HG03521 (cell line): Measurements from ENCODE around the gene PKDCC.

Experiments
- ATAC-seq: cut with Tn5 transposase; IDR thresholded peaks from one replicate; pipeline ENCODE4 v1.9.1; 2021; ENCODE audit warnings: mild to moderate bottlenecking, moderate library complexity; ENCODE audit not compliant: unreplicated experiment

PKDCC gene

DNA sequence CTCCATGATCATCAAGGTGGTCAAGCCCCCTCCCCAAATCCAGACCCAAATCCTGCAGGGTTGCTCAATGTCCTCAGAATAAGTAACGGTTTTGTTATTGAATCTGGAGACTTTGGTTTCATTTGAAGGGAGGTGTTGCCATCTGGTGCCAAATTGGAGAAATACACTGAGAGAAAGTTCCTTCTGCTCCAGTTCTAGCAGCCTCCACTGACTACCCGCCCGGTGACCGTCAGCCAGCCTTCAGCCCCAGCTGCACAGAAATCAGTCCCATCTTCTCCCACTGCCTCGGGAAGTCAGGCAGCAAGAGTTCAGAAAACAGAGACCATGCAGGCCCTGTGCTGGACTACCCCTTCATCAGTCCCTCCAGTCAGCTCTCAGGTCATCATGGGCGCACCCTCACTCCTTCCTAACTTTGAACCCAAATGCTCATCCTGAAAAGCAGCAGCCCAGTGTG, 38.7 kb downstream of the PKDCC start:
- no peak for ATAC-seq

DNA sequence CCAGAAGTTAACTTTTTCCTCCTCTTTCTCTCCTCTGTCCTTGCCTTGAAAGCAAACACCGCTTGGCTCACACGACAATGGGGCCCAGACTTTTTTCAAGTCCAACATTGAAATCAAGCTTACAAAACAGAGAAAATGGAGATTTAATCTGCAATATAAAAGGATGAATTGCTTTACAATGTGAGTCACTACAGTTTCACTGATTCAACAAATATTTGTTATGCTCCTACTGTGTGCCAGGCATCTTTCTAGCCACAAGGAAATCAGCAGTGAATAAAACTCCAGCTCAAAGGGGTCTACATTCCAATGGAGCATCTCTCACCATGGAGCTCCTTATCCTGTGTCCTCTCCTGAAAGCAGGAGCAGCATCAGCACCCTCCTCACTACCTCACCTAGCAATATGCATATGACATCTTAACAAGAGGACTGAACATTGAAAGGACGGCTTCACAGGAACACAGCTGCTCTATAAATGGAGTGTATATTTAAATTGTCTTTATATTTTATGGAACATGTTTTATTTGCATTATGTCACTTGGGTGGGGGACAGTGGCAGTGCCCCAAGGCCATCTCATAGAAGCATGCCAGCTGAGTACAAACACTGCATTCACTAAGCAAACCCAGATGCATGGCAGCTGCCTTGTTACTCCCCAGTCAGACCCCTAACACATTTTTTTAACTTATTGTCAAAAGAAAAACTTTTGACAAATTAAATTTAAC, 39.5 kb downstream of the PKDCC start:
- no peak for ATAC-seq

DNA sequence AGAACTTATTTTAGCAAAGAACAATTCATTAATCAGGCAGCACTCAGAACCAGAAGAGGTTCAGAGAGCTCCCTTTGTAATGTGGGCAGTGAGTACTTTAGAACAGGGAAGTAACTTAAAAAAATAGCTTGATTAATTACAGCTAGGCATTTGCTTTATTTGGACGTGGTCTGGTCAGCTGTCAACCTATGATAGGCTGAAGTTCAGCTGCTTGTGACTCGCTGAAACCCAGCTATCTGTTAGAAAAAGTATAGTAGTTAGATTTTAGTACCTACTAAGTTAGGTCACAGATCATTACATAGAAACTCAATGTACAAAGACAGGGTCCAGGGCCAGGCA, 40.0 kb downstream of the PKDCC start:
- ATAC-seq: no peak

DNA sequence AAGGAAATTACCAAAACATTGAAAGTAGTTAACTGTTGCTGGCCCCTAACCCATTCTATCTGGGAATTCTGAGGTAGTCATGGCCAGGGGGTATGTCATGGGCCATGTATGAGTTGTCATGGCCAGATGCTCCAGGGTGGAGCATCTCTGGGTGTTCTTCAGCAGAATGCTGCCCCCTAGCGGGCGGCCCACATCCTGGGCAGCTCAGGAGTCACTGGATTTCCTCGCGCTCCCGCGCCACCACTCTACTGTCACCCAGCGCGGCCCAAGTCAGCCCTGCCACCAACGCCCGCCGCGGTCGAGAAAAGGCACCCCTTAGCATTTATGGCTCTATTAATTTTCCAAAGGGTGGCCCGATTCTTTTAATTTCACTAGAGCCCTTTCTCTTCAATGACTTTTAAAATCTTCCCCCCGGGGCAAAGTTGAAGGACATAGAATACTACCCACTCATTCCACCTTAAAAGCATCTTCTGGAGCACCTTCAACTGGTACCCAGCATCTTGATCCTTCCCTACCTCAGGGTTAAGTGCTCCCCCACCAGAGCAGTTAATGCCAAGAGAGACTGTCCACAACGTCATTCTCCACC, 41.6 kb downstream of the PKDCC start:
- peak; percentile 88 for ATAC-seq

DNA sequence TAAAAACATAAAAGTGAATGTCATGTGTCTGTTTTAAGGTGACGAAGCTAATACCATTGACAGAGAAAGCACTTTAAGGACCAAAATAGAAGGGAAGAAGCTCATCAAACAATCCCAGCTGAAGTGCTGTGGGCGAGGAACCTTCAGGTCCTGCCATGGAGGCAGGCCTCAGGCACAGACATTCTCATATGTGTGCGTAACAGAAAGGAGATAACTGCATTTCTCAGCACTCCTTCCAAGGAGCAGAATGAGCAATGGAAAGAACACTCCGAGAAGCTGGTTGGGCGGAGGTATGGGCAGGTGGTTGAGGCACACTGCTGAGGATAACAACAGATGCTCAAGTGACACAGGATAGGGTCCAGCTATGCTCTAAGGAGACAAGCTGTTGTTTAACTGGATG, 42.4 kb downstream of the PKDCC start:
- no peak for ATAC-seq

DNA sequence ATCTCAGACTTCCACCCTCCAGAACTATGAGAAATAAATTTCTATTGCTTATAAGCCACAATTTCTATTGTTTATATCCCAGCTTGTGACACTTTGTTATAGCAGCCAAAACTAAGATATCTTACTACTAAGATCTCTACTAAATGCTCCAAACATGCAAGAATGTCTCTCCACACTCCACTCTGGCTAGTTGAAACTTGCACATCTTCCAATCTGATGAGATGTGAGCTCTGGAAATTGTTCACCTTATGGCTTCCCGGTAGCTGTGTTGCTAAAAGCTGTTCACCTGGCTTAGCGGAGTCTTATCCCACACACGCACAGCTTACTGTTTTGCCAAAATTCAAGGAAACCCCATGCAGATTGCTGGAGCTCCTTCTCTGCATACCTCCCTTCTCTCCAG, 43.9 kb downstream of the PKDCC start:
- no peak for ATAC-seq

DNA sequence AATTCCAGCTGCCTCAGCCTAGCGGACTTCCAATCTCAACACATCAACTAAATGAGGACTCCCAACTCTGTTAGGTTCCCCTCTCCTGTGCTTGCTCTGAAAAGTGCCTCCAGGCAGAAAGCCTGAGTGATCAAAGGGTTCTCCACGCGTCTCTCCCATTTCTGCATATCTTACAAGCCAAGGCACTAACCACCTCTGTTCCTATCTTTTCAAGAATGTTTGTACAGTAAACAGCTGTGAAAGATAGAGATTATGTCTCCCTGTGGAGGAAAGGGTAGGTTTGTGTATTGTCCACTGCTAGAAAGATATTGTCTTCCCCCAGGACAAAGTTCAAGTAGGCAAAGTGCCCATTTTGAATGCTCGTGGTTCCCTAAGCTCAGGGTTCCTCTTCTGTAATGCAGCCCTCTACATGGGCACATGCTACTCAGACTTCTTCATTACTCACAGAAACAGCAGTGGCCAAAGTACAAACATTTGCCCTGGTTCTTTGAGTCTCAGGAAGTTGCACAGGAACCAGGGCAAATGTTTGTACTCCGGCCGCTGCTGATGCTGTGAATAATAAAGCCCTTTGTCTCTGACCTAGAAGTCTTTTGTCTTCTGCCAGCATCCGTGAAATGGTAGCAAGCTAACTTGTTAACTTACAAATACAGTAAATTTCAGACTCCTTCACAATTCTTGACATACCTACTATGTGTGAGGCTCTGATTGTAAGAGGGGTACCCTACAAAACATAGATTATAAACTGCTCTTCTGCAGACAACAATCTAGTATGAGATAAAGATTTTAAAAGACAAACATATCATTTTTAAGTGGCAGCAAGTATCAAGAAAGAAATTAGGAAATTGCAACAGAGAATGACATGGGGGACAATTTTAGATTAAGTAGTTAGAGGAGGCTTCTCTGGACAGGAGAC, 44.5 kb downstream of the PKDCC start:
- ATAC-seq: no peak

DNA sequence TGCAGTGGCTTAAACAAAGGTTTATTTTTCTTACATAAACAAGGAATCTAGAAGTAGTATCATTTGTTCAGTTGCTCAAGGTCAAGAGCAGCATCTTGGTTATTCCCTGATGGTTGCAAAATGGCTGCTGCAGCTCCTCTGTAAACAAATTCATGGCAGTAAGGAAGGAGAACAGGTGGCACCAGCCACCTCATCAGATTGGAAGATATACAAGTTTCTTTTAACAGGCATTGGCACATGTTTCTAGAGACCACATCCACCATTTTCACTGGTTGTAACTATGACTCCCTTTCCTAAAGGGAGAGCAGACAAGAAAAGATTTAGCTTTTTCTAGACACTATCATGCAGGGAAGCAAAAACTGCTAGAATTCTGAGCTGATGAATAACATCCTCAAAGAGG, 46.3 kb downstream of the PKDCC start:
- ATAC-seq: no peak

DNA sequence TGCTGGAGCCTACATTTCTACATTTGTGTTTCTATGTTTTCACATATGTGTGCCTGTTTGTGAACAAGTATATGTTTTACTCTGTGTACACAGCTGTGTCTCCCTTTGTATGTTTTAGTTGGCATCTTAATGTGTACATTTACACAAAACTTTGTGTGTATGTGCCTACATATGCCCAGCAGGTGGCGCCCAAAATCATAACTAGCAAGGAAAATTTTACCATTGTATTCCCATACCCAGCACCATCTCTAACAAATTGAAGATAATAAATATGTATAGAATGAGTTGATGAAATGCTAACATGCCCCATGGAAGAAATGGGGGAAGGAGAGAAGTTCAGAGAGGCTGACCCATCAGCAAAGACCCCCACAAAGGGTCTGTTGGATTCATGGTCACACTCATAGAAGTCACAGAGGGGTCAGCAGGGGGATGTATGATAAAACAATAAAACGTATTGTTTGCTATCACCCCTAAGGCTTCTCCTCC, 48.1 kb downstream of the PKDCC start:
- no peak for ATAC-seq

DNA sequence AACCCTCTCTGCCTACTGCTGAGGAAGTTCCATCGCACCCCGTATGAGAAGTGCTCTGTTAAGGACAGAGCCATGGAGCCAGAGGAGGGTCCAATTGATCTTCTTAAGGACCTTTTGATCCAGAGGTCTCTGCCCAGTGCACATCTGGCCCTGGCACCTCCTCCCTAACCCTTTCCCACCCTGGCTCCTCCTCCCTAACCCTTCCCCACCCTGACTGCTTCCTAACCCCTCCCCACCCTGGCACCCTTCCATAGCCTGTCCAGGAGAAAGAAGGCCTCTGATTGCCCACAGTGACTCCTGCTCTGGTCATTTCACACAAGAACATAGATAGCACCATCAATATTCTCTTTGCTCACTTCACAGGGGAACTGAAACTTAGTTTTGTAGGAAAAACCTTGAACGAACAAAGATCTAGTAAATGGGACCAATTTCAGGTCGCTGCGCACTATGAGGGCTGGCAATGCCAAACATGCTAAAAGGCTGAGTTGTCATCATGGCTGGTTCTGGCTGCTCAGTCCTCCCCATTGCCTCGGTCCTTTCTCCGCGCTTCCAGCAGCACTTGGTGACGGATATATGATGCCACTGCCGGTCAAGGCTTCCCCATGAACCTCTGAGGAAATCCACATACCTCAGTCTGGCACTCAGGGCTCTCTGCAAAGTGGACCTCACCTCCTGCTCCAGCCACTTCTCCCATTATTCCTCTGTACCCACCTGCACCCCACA, 49.2 kb downstream of the PKDCC start:
- peak; percentile 41 for ATAC-seq

GRCh38 chr2:42098571-42099437, 51.0 kb downstream of the PKDCC start:
- ATAC-seq: no peak

GRCh38 chr2:42099438-42100173, 51.8 kb downstream of the PKDCC start:
- ATAC-seq: no peak

GRCh38 chr2:42100683-42101205, 52.9 kb downstream of the PKDCC start:
- ATAC-seq: no peak

GRCh38 chr2:42101206-42102023, 53.6 kb downstream of the PKDCC start:
- ATAC-seq: no peak

DNA sequence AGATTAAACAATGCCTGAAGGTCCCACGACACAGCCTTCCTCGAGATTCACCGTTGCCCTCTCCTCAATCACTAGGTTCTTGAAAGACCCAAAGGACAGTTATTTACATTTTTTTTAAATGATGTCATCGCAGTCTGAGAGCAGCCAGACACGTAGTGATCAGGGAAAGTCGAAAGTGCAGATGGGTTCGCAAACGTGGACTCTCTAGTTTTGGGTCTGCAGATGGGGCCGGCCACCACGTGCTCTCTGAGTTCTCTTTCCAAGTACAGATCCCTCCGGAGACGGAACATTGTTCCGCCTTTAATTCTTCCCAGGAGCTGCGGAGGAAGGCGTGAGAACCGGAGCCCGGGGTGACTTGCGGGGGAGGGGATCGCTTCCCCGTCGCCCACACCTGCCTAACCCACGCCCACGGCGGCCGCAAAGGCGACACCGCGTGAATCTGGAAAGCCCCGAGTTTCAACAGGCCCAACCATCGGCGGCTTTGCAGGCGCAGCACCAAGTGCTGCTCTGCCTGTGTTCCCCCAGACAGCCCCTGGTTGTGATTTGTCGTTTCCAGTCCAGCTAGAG, 54.3 kb downstream of the PKDCC start:
- ATAC-seq: peak; percentile 58

DNA sequence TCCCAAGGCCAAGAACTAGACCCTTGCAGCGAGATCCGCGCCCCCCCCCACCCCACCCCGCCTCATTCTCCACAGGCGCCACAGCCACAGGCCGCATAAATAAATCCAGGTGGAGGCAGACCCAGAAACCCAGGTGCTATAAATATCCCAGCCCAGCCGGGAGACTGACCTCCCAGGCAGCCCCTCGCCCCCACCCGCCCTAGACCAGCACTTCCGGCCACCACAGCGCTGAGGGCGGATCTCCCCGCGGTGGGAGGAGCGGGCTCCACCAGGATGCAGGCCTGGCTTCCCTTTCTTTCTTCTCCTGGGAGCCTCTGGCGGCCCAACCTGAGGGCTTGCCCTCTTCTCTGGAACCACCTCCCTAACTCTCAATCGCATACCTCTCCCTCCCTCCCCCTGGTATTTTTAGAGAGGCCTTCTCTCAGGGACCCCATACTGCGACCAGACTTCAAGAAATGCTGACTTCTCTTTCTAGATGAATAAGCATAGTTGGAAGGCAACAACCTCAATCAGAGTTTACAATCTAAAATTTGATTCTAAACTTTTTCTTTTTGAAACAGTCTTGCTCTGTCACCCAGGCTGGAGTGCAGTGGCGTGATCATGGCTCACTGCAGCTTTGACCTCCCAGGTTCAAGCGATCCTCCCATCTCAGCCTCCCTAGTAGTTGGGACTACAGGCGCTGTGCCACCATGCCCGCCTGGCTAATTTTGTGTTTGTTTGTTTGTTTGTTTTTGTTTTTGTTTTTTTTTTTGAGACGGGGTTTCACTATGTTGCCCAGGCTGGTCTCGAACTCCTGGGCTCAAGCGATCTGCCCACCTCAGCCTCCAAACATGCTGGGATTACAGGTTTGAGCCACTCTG, 55.0 kb downstream of the PKDCC start:
- no peak for ATAC-seq

- ATAC-seq: no peak
These were observed 56.0 kb downstream of the PKDCC start for GRCh38 chr2:42103829-42104228.
